Esophagus squamous epithelium (tissue), 5 donors: ENCODE results near the gene CREB5. TPM values are rescaled to one million over a fixed set of nuclear protein-coding genes. Genes with fewer than 3 reads are reported as not detected.

Experiments
- DNase-seq: peaks from one replicate; lab custom pipeline; 2025; lab: John Stamatoyannopoulos, UW
- H3K27ac ChIP-seq, 4 donors: fragments of 200-600 bp; sonication (generic); one replicate each; pipeline ENCODE4 v1.5.1; 2016 to 2019; ENCODE audit warnings: mild to moderate bottlenecking in 1 of 4
- H3K27me3 ChIP-seq, 4 donors: fragments of 200-600 bp; sonication (generic); 1 replicate in 3 of 4; 2 replicates in 1 of 4; pipeline versions ENCODE4 v1.5.1 to v1.6.0; 2017 to 2021; ENCODE audit warnings: antibody characterized with exemption in 1 of 4
- H3K36me3 ChIP-seq, 3 donors: fragments of 200-600 bp; sonication (generic); one replicate each; pipeline ENCODE4 v1.5.1; 2016 to 2019
- H3K4me1 ChIP-seq, 3 donors: fragments of 200-600 bp; sonication (generic); one replicate each; pipeline ENCODE4 v1.5.1; 2017 to 2019
- H3K4me3 ChIP-seq, 4 donors: fragments of 200-600 bp; sonication (generic); 1 replicate in 3 of 4; 2 replicates in 1 of 4; pipeline ENCODE4 v1.5.1; 2016 to 2019; ENCODE audit warnings: mild to moderate bottlenecking in 2 of 4, moderate library complexity in 1 of 4
- H3K9me3 ChIP-seq, 3 donors: fragments of 200-600 bp; sonication (generic); one replicate each; pipeline ENCODE4 v1.5.1; 2016 to 2019
- CTCF ChIP-seq, 6 experiments: fragments of 450-650 bp in 4 of 6; fragments of 200-600 bp in 2 of 6; sonication (generic) in 2 of 6; IDR thresholded peaks; one replicate each; pipeline ENCODE4 v1.5.1; 2016 to 2019; ENCODE audit warnings: antibody characterized with exemption in 6 of 6, mild to moderate bottlenecking in 4 of 6, moderate library complexity in 4 of 6
- POLR2A ChIP-seq, 4 donors: fragments of 450-650 bp; IDR thresholded peaks; one replicate each; pipeline ENCODE4 v1.6.1; 2017; ENCODE audit warnings: antibody characterized with exemption in 4 of 4, mild to moderate bottlenecking in 4 of 4, moderate library complexity in 3 of 4
- WGBS, 2 donors: methylation state at CpG; one replicate each; pipeline ENCODE4 v1.1.5; 2018; 5-methylcytosine and 5-hydroxymethylcytosine counted together
- intact Hi-C: fragments of 100-400 bp; cut with DNase I; formaldehyde crosslinking; loops from one replicate; pipeline ENCODE4 v1.15.0; 2022
- total RNA-seq, 4 donors: library from RNA; depleted of rRNA; stranded (reverse); fragments of >200 nt; gene quantifications; one replicate each; pipeline ENCODE4 v1.1.0, GENCODE V29; 2016
- donor health status: DM: yes; HTN: yes; CAD: no.

The CREB5 gene
- total RNA-seq, 4 donors from 2014 or later = 0.30 to 5.0 (median 2.2) TPM

DNA sequence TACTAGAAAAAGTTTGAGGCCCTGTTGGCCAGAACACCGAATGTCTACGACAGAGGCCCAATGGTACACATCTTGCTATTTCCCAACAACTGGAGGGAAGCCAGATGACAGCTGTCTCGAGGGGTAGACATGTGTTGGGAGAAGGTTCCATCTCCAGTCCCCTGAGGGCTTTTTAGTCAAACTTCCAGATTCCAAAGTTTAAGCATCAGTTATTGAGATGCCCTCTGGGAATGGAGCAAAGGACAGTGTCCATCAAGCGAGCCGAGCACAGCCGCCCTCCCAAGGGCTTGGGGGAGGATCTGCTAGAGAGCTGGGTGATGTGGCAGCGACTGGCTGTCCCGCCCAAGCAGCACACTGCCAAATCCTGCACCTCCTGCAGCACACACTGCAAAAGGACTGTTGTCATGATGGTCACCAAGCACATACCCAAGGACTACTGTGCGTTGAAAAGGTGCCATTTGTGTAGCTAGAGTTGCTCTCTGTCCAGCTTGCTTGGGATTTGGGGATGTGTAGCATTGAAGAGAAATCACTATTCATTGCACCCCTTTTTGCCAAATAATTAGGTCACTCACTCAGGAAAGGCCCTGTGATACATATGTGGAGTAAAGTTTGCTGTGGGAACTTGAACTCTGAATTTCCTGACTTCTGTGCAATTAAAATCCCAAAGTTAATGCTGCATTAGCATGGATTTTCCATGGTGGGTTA, 381.2 kb downstream of the CREB5 start:
- intact Hi-C loops = no loop called here
- no peak for DNase-seq
- Histone ChIP-seq H3K27me3 (no peaks in the 10 kb centered on the region), H3K4me3 (no peak overlapping the region), H3K9me3 (no peaks in the 10 kb centered on the region), H3K36me3 (no peaks in the 10 kb centered on the region), H3K4me1 (no peaks in the 10 kb centered on the region), H3K27ac (no peak overlapping the region)
- TF ChIP-seq CTCF (IDR thresholded peaks at IDR 0.05) (no peak), POLR2A (IDR thresholded peaks at IDR 0.05) (no peak)
- 72 to 88% methylated on average over 3 to 6 of the region's 9 CpGs for WGBS, 2 donors

DNA sequence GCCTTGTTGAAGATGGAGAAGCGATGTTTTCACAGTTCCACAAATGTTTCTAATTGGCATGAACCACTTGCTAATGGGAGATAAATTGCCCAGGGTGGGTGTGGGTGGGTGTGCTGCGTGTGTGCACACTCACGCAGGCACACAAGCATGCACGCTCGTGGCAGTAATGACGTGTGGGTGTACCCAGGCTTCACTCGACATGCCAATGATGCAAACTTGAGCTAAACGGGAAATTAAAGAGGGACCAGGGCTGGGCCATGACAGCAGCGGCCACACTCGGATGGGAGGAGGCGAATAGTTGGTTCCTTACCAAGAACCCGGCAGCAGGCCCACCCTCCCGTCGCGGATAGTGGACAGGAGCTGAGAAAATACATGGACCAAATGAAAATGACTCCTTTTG, 386.0 kb downstream of the CREB5 start:
- DNase-seq = no peak
- Histone ChIP-seq H3K27me3 (no peaks in the 10 kb centered on the region), H3K27ac (peak overlapping the region in 2 of 4 donors; percentile 18 to 49), H3K9me3 (no peaks in the 10 kb centered on the region), H3K36me3 (no peaks in the 10 kb centered on the region), H3K4me1 (no peaks in the 10 kb centered on the region), H3K4me3 (peak overlapping the region in 1 of 4 donors; percentile 40)
- WGBS, 2 donors = 79 to 89% methylated on average over 15 of the region's 15 CpGs
- intact Hi-C loops = no loop called here
- no peak for TF ChIP-seq POLR2A (IDR thresholded peaks at IDR 0.05)
- TF ChIP-seq CTCF (IDR thresholded peaks at IDR 0.05) = no peak

- WGBS, 2 donors = 55 to 59% methylated on average over 1 of the region's 1 CpG
- no peak for TF ChIP-seq POLR2A (IDR thresholded peaks at IDR 0.05)
- no peak for TF ChIP-seq CTCF (IDR thresholded peaks at IDR 0.05)
- H3K27me3 ChIP-seq = no peaks in the 10 kb centered on the region
- no peak overlapping the region for H3K4me3 ChIP-seq
- no peak overlapping the region for H3K27ac ChIP-seq
- H3K9me3 ChIP-seq = no peaks in the 10 kb centered on the region
- no peak for DNase-seq
- H3K36me3 ChIP-seq = no peaks in the 10 kb centered on the region
- H3K4me1 ChIP-seq = no peaks in the 10 kb centered on the region
- intact Hi-C loops = no loop called here
These were observed 387.3 kb downstream of the CREB5 start for GRCh38 chr7:28799619-28800018.

GRCh38 chr7:28800150-28800549, 387.8 kb downstream of the CREB5 start:
- intact Hi-C loops = no loop called here
- Histone ChIP-seq H3K27me3 (no peaks in the 10 kb centered on the region), H3K4me3 (no peak overlapping the region), H3K27ac (no peak overlapping the region), H3K4me1 (no peaks in the 10 kb centered on the region), H3K36me3 (no peaks in the 10 kb centered on the region), H3K9me3 (no peaks in the 10 kb centered on the region)
- DNase-seq = no peak
- WGBS, 2 donors = 81 to 83% methylated on average over 7 of the region's 7 CpGs
- TF ChIP-seq POLR2A (IDR thresholded peaks at IDR 0.05) (no peak), CTCF (IDR thresholded peaks at IDR 0.05) (no peak)

- intact Hi-C loops = no loop called here
- no peak overlapping the region for H3K27ac ChIP-seq
- no peak overlapping the region for H3K4me3 ChIP-seq
- no peaks in the 10 kb centered on the region for H3K9me3 ChIP-seq
- no peaks in the 10 kb centered on the region for H3K36me3 ChIP-seq
- WGBS, 2 donors = 78 to 84% methylated on average over 5 of the region's 5 CpGs
- no peak for TF ChIP-seq CTCF (IDR thresholded peaks at IDR 0.05)
- no peak for TF ChIP-seq POLR2A (IDR thresholded peaks at IDR 0.05)
- no peaks in the 10 kb centered on the region for H3K4me1 ChIP-seq
- no peaks in the 10 kb centered on the region for H3K27me3 ChIP-seq
- no peak for DNase-seq
These were observed 390.1 kb downstream of the CREB5 start for GRCh38 chr7:28802450-28802849.
